Measurements from ENCODE around the gene LSM14A. TPM values are rescaled to one million over a fixed set of nuclear protein-coding genes. Genes with fewer than 3 reads are reported as not detected.
A peak's percentile ranks its signal among the peaks of the same experiment; 100 is the strongest.

LSM14A gene
- total RNA-seq, 4 donors from 2014 or later = 68.4 to 117 (median 98.1) TPM

DNA sequence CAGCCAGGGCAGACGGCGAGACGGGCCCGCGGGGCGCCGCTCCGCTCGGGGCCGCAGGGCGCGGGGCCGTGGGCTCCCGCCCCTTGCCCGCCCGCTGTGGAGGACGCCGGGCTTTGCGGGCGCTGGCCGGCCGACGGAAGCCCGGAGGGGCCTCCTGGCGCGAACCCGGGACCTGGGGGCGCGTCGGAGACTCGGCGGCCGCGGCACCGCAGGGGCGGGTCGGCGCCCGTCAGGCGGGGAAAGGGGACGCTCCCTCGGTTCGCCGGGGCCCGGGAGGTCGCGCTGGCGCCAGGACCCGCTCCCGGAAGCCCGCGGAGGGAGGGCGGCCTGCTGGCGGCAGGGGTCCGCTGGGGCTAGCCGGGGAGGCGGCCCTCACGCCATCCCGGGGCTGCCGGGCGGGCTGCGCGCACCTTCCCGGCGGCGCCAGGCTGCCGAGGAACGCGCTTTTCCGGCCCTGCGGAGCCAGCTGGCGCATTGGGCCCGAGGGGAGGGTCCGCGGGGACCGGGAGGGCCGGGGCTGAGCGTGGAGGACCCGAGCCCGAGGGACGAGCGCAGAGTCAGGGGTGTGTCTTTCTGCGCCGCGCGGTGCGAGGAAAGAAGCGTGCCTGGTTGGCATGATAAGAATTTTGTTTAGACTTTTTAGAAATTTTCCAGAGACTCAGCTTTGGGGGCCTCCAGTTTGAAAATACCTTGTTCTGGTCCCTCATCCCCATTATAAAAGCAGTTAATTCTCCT lies 82.6 kb downstream of the LSM14A start:
- Histone ChIP-seq H3K36me3 (no peaks in the 10 kb centered on the region), H3K9me3 (no peaks in the 10 kb centered on the region), H3K4me1 (peaks cover 0 to 36% (median 8%) of the 10 kb centered on the region in 4 donors), H3K4me3 (peak overlapping the region; percentile 56 to 97 (median 78)), H3K27ac (peak overlapping the region; percentile 88 to 99 (median 96)), H3K27me3 (no peaks in the 10 kb centered on the region)
- WGBS, 2 donors = 0 to 1% methylated on average over 17 to 32 of the region's 88 CpGs
- DNase-seq (ENCODE audit: low spot score in 2 of 2) = no peak
- TF ChIP-seq, protein P1, sequence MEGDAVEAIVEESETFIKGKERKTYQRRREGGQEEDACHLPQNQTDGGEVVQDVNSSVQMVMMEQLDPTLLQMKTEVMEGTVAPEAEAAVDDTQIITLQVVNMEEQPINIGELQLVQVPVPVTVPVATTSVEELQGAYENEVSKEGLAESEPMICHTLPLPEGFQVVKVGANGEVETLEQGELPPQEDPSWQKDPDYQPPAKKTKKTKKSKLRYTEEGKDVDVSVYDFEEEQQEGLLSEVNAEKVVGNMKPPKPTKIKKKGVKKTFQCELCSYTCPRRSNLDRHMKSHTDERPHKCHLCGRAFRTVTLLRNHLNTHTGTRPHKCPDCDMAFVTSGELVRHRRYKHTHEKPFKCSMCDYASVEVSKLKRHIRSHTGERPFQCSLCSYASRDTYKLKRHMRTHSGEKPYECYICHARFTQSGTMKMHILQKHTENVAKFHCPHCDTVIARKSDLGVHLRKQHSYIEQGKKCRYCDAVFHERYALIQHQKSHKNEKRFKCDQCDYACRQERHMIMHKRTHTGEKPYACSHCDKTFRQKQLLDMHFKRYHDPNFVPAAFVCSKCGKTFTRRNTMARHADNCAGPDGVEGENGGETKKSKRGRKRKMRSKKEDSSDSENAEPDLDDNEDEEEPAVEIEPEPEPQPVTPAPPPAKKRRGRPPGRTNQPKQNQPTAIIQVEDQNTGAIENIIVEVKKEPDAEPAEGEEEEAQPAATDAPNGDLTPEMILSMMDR (IDR thresholded peaks at IDR 0.05) = no peak
- TF ChIP-seq POLR2A (IDR thresholded peaks at IDR 0.05) (no peak), EP300 (IDR thresholded peaks at IDR 0.05) (no peak)

DNA sequence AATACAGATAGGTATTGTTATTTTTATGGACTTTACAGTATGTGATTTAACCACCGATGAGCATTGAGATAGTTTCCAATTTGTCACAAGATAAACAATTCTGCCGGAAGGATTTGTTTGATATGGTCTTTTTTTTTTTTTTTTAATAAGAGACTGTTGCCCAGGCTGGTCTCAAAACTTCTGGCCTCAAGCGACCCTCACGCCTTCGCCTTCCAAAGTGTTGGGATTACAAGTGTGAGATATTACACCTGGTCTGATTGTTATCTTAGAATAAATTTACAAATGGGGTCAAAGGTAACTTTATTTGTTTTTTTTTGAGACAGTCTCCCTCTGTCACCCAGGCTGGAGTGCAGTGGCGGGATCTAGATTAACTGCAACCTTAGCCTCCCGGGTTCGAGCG lies 83.2 kb downstream of the LSM14A start:
- TF ChIP-seq POLR2A (IDR thresholded peaks at IDR 0.05) (no peak), EP300 (IDR thresholded peaks at IDR 0.05) (no peak)
- TF ChIP-seq, protein P1 (IDR thresholded peaks at IDR 0.05) = no peak
- DNase-seq (ENCODE audit: low spot score in 2 of 2) = no peak
- no peaks in the 10 kb centered on the region for H3K9me3 ChIP-seq
- H3K27ac ChIP-seq = peak overlapping the region; percentile 88 to 99 (median 96)
- H3K27me3 ChIP-seq = no peaks in the 10 kb centered on the region
- peak overlapping the region in 3 of 4 donors; percentile 77 to 97 (median 79) for H3K4me3 ChIP-seq
- no peaks in the 10 kb centered on the region for H3K36me3 ChIP-seq
- 56 to 60% methylated on average over 9 of the region's 9 CpGs for WGBS, 2 donors
- peaks cover 0 to 43% (median 8%) of the 10 kb centered on the region in 4 donors for H3K4me1 ChIP-seq

DNA sequence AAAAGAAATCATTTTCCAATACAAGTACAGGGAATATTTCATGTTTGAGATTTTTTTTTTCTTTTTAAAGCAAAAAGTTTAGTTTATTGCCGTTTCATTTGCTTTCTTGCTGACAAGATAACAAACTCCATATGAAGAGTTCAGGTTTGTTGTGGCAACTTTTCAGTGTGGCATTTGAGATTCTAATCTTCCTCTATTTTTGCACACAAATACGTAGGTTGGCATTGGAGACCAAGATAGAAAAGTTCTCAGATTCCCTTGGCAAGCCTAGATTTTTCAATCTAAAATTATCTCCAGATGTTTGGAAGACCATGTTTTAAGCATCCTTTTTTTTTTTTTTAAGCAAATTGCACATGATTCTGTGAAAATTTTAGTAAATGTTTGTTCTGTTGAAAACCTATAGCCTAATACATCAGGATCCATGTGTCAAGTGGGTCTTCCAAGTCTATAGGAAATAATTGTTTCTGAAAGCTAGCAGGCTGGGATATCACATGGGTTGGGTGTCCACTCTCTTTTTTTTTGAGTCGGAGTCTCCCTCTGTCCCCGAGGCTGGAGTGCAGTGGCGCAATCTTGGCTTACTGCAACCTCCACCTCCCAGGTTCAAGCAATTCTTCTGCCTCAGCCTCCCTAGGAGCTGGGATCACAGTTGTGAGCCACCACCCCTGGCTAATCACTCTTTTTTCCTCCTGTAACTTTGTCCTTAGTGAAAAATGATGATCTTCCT lies 84.7 kb downstream of the LSM14A start:
- TF ChIP-seq, protein P1 (IDR thresholded peaks at IDR 0.05) = no peak
- no peak for TF ChIP-seq POLR2A (IDR thresholded peaks at IDR 0.05)
- TF ChIP-seq EP300 (IDR thresholded peaks at IDR 0.05) = no peak
- WGBS, 2 donors = 48 to 52% methylated on average over 5 of the region's 5 CpGs
- Histone ChIP-seq H3K4me1 (peaks cover 0 to 57% (median 16%) of the 10 kb centered on the region in 4 donors), H3K9me3 (no peaks in the 10 kb centered on the region), H3K36me3 (no peaks in the 10 kb centered on the region), H3K27me3 (no peaks in the 10 kb centered on the region), H3K27ac (peak overlapping the region in 2 of 4 donors; percentile 10 to 40), H3K4me3 (no peak overlapping the region)
- no peak for DNase-seq (ENCODE audit: low spot score in 2 of 2)

DNA sequence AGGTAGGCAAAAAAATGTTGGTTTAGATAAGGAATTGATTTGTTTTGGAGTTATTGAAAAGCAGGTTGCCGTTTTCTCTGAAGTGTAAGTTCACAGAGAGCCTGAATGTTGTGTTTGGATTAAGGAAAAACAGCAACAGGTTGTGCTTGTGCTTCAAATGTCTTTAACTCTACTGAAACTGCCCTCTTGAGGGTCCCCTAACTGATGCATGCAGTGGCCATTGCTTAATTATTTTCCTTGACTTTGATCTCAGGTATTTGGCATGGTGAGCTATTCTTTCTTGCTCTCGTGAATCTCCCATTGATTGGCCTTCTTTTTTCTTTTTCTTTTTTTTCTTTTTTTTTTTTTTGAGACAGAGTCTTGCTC lies 85.2 kb downstream of the LSM14A start:
- peak overlapping the region in 1 of 4 donors; percentile 10 for H3K27ac ChIP-seq
- H3K27me3 ChIP-seq = no peaks in the 10 kb centered on the region
- no peaks in the 10 kb centered on the region for H3K36me3 ChIP-seq
- WGBS, 2 donors = 67 to 69% methylated on average over 2 of the region's 2 CpGs
- no peaks in the 10 kb centered on the region for H3K9me3 ChIP-seq
- TF ChIP-seq EP300 (IDR thresholded peaks at IDR 0.05) (no peak), POLR2A (IDR thresholded peaks at IDR 0.05) (no peak)
- TF ChIP-seq, protein P1 (IDR thresholded peaks at IDR 0.05) = no peak
- no peak for DNase-seq (ENCODE audit: low spot score in 2 of 2)
- no peak overlapping the region for H3K4me3 ChIP-seq
- H3K4me1 ChIP-seq = peaks cover 0 to 57% (median 16%) of the 10 kb centered on the region in 4 donors
